Epithelial cell of proximal tubule (primary cell): Measurements from ENCODE around the gene FBXO41. TPM values are rescaled to one million over a fixed set of nuclear protein-coding genes. Genes with fewer than 3 reads are reported as not detected.
A peak's percentile ranks its signal among the peaks of the same experiment; 100 is the strongest.

Experiments
- DNase-seq: peaks from one replicate; pipeline ENCODE4 v3.0.0-alpha.2; 2011; ENCODE audit warnings: low read depth
- H3K4me3 ChIP-seq: 2 replicates; pipeline ENCODE4 v1.5.1; 2011; ENCODE audit warnings: low read depth, mild to moderate bottlenecking, low read length
- CTCF ChIP-seq: conservative IDR thresholded peaks from 2 replicates; pipeline ENCODE4 v1.5.1; 2012; ENCODE audit warnings: low read depth, mild to moderate bottlenecking, low read length
- total RNA-seq: library from RNA; depleted of rRNA; stranded (reverse); fragments of >200 nt; gene quantifications from 2 replicates; pipeline ENCODE4 v1.2.3, GENCODE V29; 2015

The FBXO41 gene
- total RNA-seq, 1 donor from 2014 or later, result 4.5 TPM

- peak; percentile 97 for TF ChIP-seq CTCF
- DNase-seq, result no peak
- H3K4me3 ChIP-seq, result no peak overlapping the region
These were observed 71.7 kb downstream of the FBXO41 start for GRCh38 chr2:73212448-73213176.

GRCh38 chr2:73212098-73212447 is 72.2 kb downstream of the FBXO41 start:
- H3K4me3 ChIP-seq, result no peak overlapping the region
- DNase-seq, result no peak
- no peak for TF ChIP-seq CTCF

GRCh38 chr2:73210696-73211095 is 73.6 kb downstream of the FBXO41 start:
- H3K4me3 ChIP-seq, result no peak overlapping the region
- no peak for TF ChIP-seq CTCF
- DNase-seq, result no peak

DNA sequence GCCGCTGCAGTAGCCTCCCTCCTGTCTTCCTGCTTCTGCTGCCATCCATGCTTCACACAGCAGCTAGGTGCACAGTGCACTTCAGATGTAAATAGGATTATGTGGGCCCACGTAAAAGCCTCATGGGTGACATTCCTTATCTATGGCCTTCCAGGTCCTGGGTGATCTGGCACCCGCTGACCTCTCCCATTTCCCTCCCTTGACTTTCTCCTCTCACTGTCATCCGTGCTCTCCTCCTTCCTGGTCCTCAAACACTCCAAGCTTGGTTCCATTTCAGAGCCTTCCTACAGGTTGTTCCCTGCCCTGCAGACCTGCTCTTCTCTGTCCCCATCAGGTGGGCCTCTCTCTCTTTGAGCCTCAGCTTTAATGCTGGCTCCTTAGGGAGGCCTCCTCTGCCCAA is 74.3 kb downstream of the FBXO41 start:
- no peak for TF ChIP-seq CTCF
- DNase-seq, result no peak
- no peak overlapping the region for H3K4me3 ChIP-seq

- DNase-seq, result no peak
These were observed 76.0 kb downstream of the FBXO41 start for GRCh38 chr2:73208258-73208657.

DNA sequence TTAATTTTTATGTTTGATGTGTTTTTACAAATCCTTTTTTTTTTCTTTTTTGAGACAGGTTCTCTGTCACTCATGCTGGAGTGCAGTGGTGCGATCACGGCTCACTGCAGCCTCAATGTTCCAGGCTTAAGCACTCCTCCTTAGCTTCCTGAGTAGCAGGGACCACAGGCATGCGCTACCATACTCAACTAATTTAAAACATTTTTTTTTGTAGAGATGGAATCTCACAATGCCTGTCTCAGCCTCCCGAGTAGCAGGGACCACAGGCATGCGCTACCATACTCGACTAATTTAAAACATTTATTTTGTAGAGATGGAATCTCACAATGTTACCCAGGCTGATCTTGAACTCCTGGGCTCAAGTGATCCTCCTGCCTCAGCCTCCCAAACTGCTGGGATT is 78.7 kb downstream of the FBXO41 start:
- no peak for TF ChIP-seq CTCF
- no peak overlapping the region for H3K4me3 ChIP-seq
- DNase-seq, result no peak

More at GRCh38 chr2:73208258-73208657, 76.0 kb downstream of the FBXO41 start:
- no peak for TF ChIP-seq CTCF
- no peak overlapping the region for H3K4me3 ChIP-seq

Other genes with a start within 250 kb of the FBXO41 start
- gene SFXN5, start 212.8 kb downstream of the FBXO41 start, total RNA-seq, result 8.4 and 9.4 TPM in 2 replicates
- gene RAB11FIP5, start 171.5 kb downstream of the FBXO41 start, total RNA-seq, result 26.4 and 27.7 TPM in 2 replicates
- not detected in 2 replicates for gene NOTO, start 81.9 kb downstream of the FBXO41 start, total RNA-seq
- 27.3 and 35.6 TPM in 2 replicates for gene SMYD5, start 70.2 kb downstream of the FBXO41 start, total RNA-seq
- gene PRADC1, start 51.2 kb downstream of the FBXO41 start, total RNA-seq, result 5.0 and 22.3 TPM in 2 replicates
- gene CCT7, start 50.2 kb downstream of the FBXO41 start, total RNA-seq, result 393 and 559 TPM in 2 replicates
- gene EGR4, start 9.1 kb upstream of the FBXO41 start, total RNA-seq, result 0.07 TPM in 1 of 2 replicates, not detected in the other
- 11.8 and 16.3 TPM in 2 replicates for gene ALMS1, start 101.4 kb upstream of the FBXO41 start, total RNA-seq